HCT116 (cell line): Measurements from ENCODE around the gene BORCS8. TPM values are rescaled to one million over a fixed set of nuclear protein-coding genes. Genes with fewer than 3 reads are reported as not detected.

Source experiments
- ATAC-seq: fragments of 200-7000 bp; cut with Tn5 transposase; 2 replicates; pipeline ENCODE4 v1.9.1; 2020; ENCODE audit warnings: mild to moderate bottlenecking, moderate library complexity
- BruUV-seq: library from RNA; stranded (reverse); fragments of 400-500 nt; replicated peaks from 2 replicates; lab custom pipeline; 2021; lab: Mats Ljungman, UMichigan
- CTCF ChIA-PET: fragments of 300-600 bp; sonication (Branson Sonifier 250); formaldehyde crosslinking; loops from one replicate; lab custom pipeline; 2021; ENCODE audit warnings: antibody characterized with exemption; lab: Charles Lee
- POLR2A ChIA-PET: fragments of 300-600, 350-600 bp; sonication (Branson Sonifier 250); formaldehyde crosslinking; loops from one replicate; lab custom pipeline; 2021; ENCODE audit warnings: antibody characterized with exemption; lab: Charles Lee
- RAD21 ChIA-PET, 2 experiments: fragments of 300-600 bp; sonication (Branson Sonifier 250); formaldehyde crosslinking; loops; one replicate each; lab custom pipeline; 2023; ENCODE audit warnings: low total read pairs in 2 of 2; ENCODE audit not compliant: uncharacterized antibody in 2 of 2, unreplicated experiment in 2 of 2, low non-redundant PET in 1 of 2; lab: Charles Lee
- DNase-seq: peaks from one replicate; pipeline ENCODE4 v3.0.0-alpha.2; 2010; ENCODE audit warnings: low read depth, low spot score
- H2AFZ ChIP-seq: fragments of 200-600 bp; shearing (Covaris generic), sonication (generic); 2 replicates; pipeline ENCODE4 v1.6.1; 2017; ENCODE audit warnings: low read depth, mixed run types, mixed read lengths, antibody characterized with exemption, low read length; ENCODE audit not compliant: poor library complexity, severe bottlenecking
- H3K27ac ChIP-seq: 2 replicates; pipeline ENCODE4 v1.5.1; 2012; ENCODE audit warnings: low read depth, low read length
- H3K27me3 ChIP-seq: fragments of 200-600 bp; sonication (generic); 2 replicates; pipeline ENCODE4 v1.6.1; 2016; ENCODE audit warnings: mixed run types, low read length, mixed read lengths; ENCODE audit not compliant: insufficient read depth
- H3K36me3 ChIP-seq, 2 experiments: fragments of 200-500 bp in 1 of 2; fragments of 200-600 bp in 1 of 2; sonication (Bioruptor generic) in 1 of 2; sonication (generic) in 1 of 2; 2 replicates each; pipeline versions ENCODE4 v1.5.1 to v1.6.1; 2014 to 2016; ENCODE audit warnings: low read length in 2 of 2, inconsistent platforms in 1 of 2, mixed read lengths in 1 of 2, mixed run types in 1 of 2; ENCODE audit not compliant: insufficient read depth in 2 of 2, control insufficient read depth in 1 of 2
- H3K4me1 ChIP-seq, 2 experiments: fragments of 200-600 bp in 1 of 2; sonication (generic) in 1 of 2; 2 replicates each; pipeline versions ENCODE4 v1.5.1 to v1.6.1; 2012 to 2017; ENCODE audit warnings: low read length in 2 of 2, inconsistent platforms in 1 of 2, mild to moderate bottlenecking in 1 of 2, mixed read lengths in 1 of 2, mixed run types in 1 of 2, moderate library complexity in 1 of 2; ENCODE audit not compliant: insufficient read depth in 2 of 2, control insufficient read depth in 1 of 2
- H3K4me2 ChIP-seq: fragments of 200-600 bp; sonication (generic); 2 replicates; pipeline ENCODE4 v1.6.1; 2017; ENCODE audit warnings: mixed run types, low read length, mixed read lengths
- H3K4me3 ChIP-seq, 2 experiments: fragments of 200-600 bp in 1 of 2; sonication (generic) in 1 of 2; replicated peaks in 1 of 2; 2 replicates each; pipeline ENCODE4 v1.5.1; 2011 to 2016; ENCODE audit warnings: low read length in 2 of 2, control low read depth in 1 of 2, low read depth in 1 of 2, mild to moderate bottlenecking in 1 of 2, mixed read lengths in 1 of 2, mixed run types in 1 of 2
- H3K79me2 ChIP-seq: fragments of 200-600 bp; sonication (generic); 2 replicates; pipeline ENCODE4 v1.6.1; 2017; ENCODE audit warnings: mild to moderate bottlenecking, mixed run types, low read length, moderate library complexity, mixed read lengths; ENCODE audit not compliant: insufficient read depth
- H3K9ac ChIP-seq: fragments of 200-600 bp; sonication (generic); 2 replicates; pipeline ENCODE4 v1.6.1; 2016; ENCODE audit warnings: low read length, mixed read lengths
- H3K9me2 ChIP-seq: fragments of 200-600 bp; sonication (generic), shearing (Covaris generic); 2 replicates; pipeline ENCODE4 v1.6.1; 2017; ENCODE audit warnings: mixed run types, mild to moderate bottlenecking, moderate library complexity; ENCODE audit not compliant: insufficient read depth
- H3K9me3 ChIP-seq, 2 experiments: fragments of 200-500 bp in 1 of 2; fragments of 200-600 bp in 1 of 2; sonication (Bioruptor generic) in 1 of 2; sonication (generic) in 1 of 2; 2 replicates each; pipeline ENCODE4 v1.6.1; 2014 to 2017; ENCODE audit warnings: low read length in 2 of 2, mixed read lengths in 2 of 2, inconsistent platforms in 1 of 2, low read depth in 1 of 2, mild to moderate bottlenecking in 1 of 2, mixed run types in 1 of 2, moderate library complexity in 1 of 2; ENCODE audit not compliant: control insufficient read depth in 1 of 2, insufficient read depth in 1 of 2
- H4K20me1 ChIP-seq: fragments of 200-600 bp; sonication (generic), shearing (Covaris generic); 2 replicates; pipeline ENCODE4 v1.6.1; 2017; ENCODE audit warnings: mixed run types, mild to moderate bottlenecking, moderate library complexity; ENCODE audit not compliant: insufficient read depth
- ATF3 ChIP-seq: IDR thresholded peaks from 2 replicates; pipeline ENCODE4 v1.6.1; 2012
- CBX3 ChIP-seq: IDR thresholded peaks from 2 replicates; pipeline ENCODE4 v1.6.1; 2012; ENCODE audit warnings: low read depth
- POLR2A ChIP-seq: IDR thresholded peaks from 2 replicates; pipeline ENCODE4 v1.7.0; 2011; ENCODE audit warnings: borderline replicate concordance; ENCODE audit not compliant: insufficient read depth, insufficient read length; ENCODE audit errors: extremely low read depth
- POLR2AphosphoS5 ChIP-seq: IDR thresholded peaks from 2 replicates; pipeline ENCODE4 v1.6.1; 2011; ENCODE audit warnings: mild to moderate bottlenecking, low read depth, low read length, moderate library complexity
- RAD21 ChIP-seq: IDR thresholded peaks from 2 replicates; pipeline ENCODE4 v1.6.1; 2012; ENCODE audit warnings: low read depth, mild to moderate bottlenecking
- REST ChIP-seq: IDR thresholded peaks from 2 replicates; pipeline ENCODE4 v1.6.1; 2012; ENCODE audit warnings: low read depth
- TCF7L2 ChIP-seq: IDR thresholded peaks from 2 replicates; pipeline ENCODE4 v1.7.0; 2011; ENCODE audit warnings: borderline replicate concordance, inconsistent platforms; ENCODE audit not compliant: insufficient read depth, insufficient read length; ENCODE audit errors: extremely low read depth
- YY1 ChIP-seq: IDR thresholded peaks from 2 replicates; pipeline ENCODE4 v1.6.1; 2011; ENCODE audit warnings: low read length, low read depth, moderate library complexity, mild to moderate bottlenecking; ENCODE audit not compliant: insufficient replicate concordance; ENCODE audit errors: extremely low read depth
- ZBTB33 ChIP-seq: IDR thresholded peaks from 2 replicates; pipeline ENCODE4 v1.6.1; 2011; ENCODE audit warnings: mild to moderate bottlenecking, low read length, moderate library complexity; ENCODE audit not compliant: insufficient replicate concordance; ENCODE audit errors: extremely low read depth
- ZFX ChIP-seq: fragments of 450-650 bp; IDR thresholded peaks from 2 replicates; pipeline ENCODE4 v1.6.1; 2017
- ZNF274 ChIP-seq: fragments of 200-500 bp; sonication (Bioruptor generic); IDR thresholded peaks from 2 replicates; pipeline ENCODE4 v1.6.1; 2014; ENCODE audit warnings: mild to moderate bottlenecking, low read depth, low read length, inconsistent platforms
- intact Hi-C: fragments of 100-400 bp; cut with micrococcal nuclease; formaldehyde crosslinking; loops from 2 replicates; pipeline ENCODE4 v1.10.0; 2022
- total RNA-seq: library from RNA; stranded (reverse); gene quantifications from one replicate; pipeline ENCODE4 v1.2.1, GENCODE V29; 2021; ENCODE audit not compliant: unreplicated experiment
- TF ChIP-seq, protein P1 (sequence below): IDR thresholded peaks from 2 replicates; pipeline ENCODE4 v1.6.1; 2012

Gene BORCS8
- total RNA-seq, 1 experiment from 2014 or later, result 17.1 TPM

DNA sequence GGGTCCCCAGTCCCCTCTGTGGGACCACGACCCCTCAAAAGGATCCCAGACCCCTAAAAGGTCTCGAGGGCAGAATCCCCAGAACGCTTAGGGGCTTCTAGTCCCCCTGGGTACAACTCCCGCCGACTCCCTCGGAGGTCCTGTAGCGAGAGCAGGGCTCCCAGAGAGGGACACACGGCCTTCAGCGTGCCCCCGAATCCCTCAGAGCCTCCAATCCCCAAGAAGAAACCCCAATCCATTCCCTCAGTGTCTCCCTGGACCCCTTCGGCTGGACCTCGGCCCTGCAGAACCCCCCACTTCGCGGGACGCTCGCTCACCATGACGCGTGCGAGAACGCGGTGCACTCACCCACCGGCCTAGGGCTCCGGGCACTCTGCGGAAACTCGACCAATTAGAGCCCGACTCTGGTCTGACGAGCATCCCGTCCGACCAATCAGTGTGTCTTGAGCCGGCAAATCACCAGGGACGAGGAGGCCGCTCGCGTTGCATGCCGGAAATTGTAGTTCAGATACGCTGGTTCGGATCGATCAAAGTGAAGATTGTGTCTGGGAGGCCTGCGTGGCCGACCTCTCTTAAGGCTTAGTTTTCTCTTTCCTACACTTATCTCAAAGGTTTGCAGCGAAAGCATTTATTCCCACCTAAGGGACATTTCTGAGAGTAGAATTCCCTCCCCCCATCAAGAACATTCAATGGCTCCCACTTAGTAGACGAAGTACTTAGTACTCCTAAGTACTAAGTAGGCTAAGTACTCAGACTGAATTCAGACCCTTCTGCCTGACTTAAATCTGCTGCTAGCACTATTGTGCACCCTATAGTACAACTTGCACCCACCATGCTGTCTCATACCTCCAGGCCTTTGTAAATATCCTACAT lies 53.6 kb downstream of the BORCS8 start, which contains the start of gene TMEM161A (continued):
- no peak for TF ChIP-seq REST
- TF ChIP-seq, protein P1, sequence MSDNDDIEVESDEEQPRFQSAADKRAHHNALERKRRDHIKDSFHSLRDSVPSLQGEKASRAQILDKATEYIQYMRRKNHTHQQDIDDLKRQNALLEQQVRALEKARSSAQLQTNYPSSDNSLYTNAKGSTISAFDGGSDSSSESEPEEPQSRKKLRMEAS, result peak; percentile 90
- TF ChIP-seq CBX3, result no peak

- intact Hi-C loops, result no loop called here
- Histone ChIP-seq H3K4me2 (peak overlapping the region; percentile 94), H3K27ac (peak overlapping the region; percentile 66), H3K9me2 (no peaks in the 10 kb centered on the region), H3K4me3 (peak overlapping the region; percentile 67 to 78), H3K4me1 (peaks cover 13 to 23% of the 10 kb centered on the region in 2 experiments), H3K27me3 (no peaks in the 10 kb centered on the region), H3K79me2 (peaks cover 36% of the 10 kb centered on the region), H2AFZ (no peak overlapping the region), H4K20me1 (no peaks in the 10 kb centered on the region), H3K36me3 (no peaks in the 10 kb centered on the region; a peak in 1 of 4 replicates), H3K9ac (peak overlapping the region; percentile 96), H3K9me3 (no peaks in the 10 kb centered on the region)
- TSS peak; percentile 60 for BruUV-seq
- CTCF ChIA-PET, result no interaction called here
- no peak for ATAC-seq
- RAD21 ChIA-PET, result no interaction called here
- POLR2A ChIA-PET, result no interaction called here
- DNase-seq, result no peak
- TF ChIP-seq ATF3, result no peak
- TF ChIP-seq ZFX, result no peak
- no peak for TF ChIP-seq POLR2A
- no peak for TF ChIP-seq YY1
- TF ChIP-seq ZBTB33, result no peak
- no peak for TF ChIP-seq ZNF274
- TF ChIP-seq REST, result no peak
- no peak for TF ChIP-seq POLR2AphosphoS5
- no peak for TF ChIP-seq TCF7L2
- TF ChIP-seq RAD21, result no peak
Observed at GRCh38 chr19:19137556-19138108, 54.3 kb downstream of the BORCS8 start.
